B cell (primary cell): ENCODE results near the gene LRIT1. TPM values are rescaled to one million over a fixed set of nuclear protein-coding genes. Genes with fewer than 3 reads are reported as not detected.

Source experiments
- ATAC-seq: fragments of 200-7000 bp; cut with Tn5 transposase; one replicate; pipeline ENCODE4 v1.10.0; 2021; ENCODE audit warnings: low read depth, mild to moderate bottlenecking, moderate number of reproducible peaks, moderate library complexity
- CTCF ChIA-PET: fragments of 350-600 bp; sonication (Branson Sonifier 250); formaldehyde crosslinking; loops from one replicate; lab custom pipeline; 2021; ENCODE audit warnings: antibody characterized with exemption, inconsistent platforms; lab: Charles Lee
- POLR2A ChIA-PET: fragments of 350-600 bp; sonication (Branson Sonifier 250); formaldehyde crosslinking; loops from one replicate; lab custom pipeline; 2021; ENCODE audit warnings: antibody characterized with exemption; lab: Charles Lee
- DNase-seq: peaks from one replicate; pipeline ENCODE4 v3.0.0; 2013
- H2AFZ ChIP-seq: 2 replicates; pipeline ENCODE4 v1.6.1; 2012; ENCODE audit warnings: mild to moderate bottlenecking, low read depth, low read length; ENCODE audit not compliant: insufficient read depth, poor library complexity, severe bottlenecking
- H3K27ac ChIP-seq, 2 donors: 1 replicate in 1 of 2; 2 replicates in 1 of 2; pipeline ENCODE4 v1.5.1; 2012 to 2013; ENCODE audit warnings: low read length in 2 of 2, mild to moderate bottlenecking in 2 of 2, moderate library complexity in 1 of 2
- H3K27me3 ChIP-seq, 4 experiments: fragments of 200-600 bp in 1 of 4; sonication (generic) in 1 of 4; replicated peaks in 1 of 4; 1 replicate in 2 of 4; 2 replicates in 2 of 4; pipeline versions ENCODE4 v1.6.1 to v1.7.0; 2013 to 2016; ENCODE audit warnings: low read length in 3 of 4, mild to moderate bottlenecking in 2 of 4, mixed read lengths in 1 of 4, moderate library complexity in 1 of 4; ENCODE audit not compliant: insufficient read depth in 4 of 4, control insufficient read depth in 3 of 4; ENCODE audit errors: control extremely low read depth in 1 of 4
- H3K36me3 ChIP-seq, 2 experiments: replicated peaks in 1 of 2; 1 replicate in 1 of 2; 2 replicates in 1 of 2; pipeline versions ENCODE4 v1.6.1 to v1.7.1; 2013; ENCODE audit warnings: low read length in 1 of 2; ENCODE audit not compliant: insufficient read depth in 2 of 2, control insufficient read depth in 1 of 2; ENCODE audit errors: control extremely low read depth in 1 of 2, extremely low read depth in 1 of 2
- H3K4me1 ChIP-seq, 2 donors: fragments of 200-600 bp in 1 of 2; sonication (generic) in 1 of 2; 1 replicate in 1 of 2; 2 replicates in 1 of 2; pipeline versions ENCODE4 v1.5.1 to v1.6.1; 2013 to 2017; ENCODE audit warnings: low read length in 2 of 2; ENCODE audit not compliant: control insufficient read depth in 2 of 2, insufficient read depth in 2 of 2
- H3K4me2 ChIP-seq: replicated peaks from 2 replicates; pipeline ENCODE3; 2012; ENCODE audit warnings: mild to moderate bottlenecking, low read depth, low read length; ENCODE audit not compliant: poor library complexity, severe bottlenecking
- H3K4me3 ChIP-seq, 5 experiments: fragments of 200-600 bp in 1 of 5; sonication (generic) in 1 of 5; 1 replicate in 3 of 5; 2 replicates in 2 of 5; pipeline versions ENCODE4 v1.5.1 to v1.7.0; 2011 to 2016; ENCODE audit warnings: low read length in 4 of 5, mild to moderate bottlenecking in 4 of 5, low read depth in 2 of 5, control low read depth in 1 of 5, moderate library complexity in 1 of 5; ENCODE audit not compliant: insufficient read depth in 1 of 5; ENCODE audit errors: control extremely low read depth in 1 of 5, extremely low read depth in 1 of 5
- H3K79me2 ChIP-seq: fragments of 200-600 bp; sonication (generic); one replicate; pipeline ENCODE4 v1.6.0; 2016; ENCODE audit warnings: low read length; ENCODE audit not compliant: control insufficient read depth, insufficient read depth
- H3K9ac ChIP-seq: fragments of 200-600 bp; sonication (generic); 2 replicates; pipeline ENCODE4 v1.6.1; 2017; ENCODE audit warnings: mild to moderate bottlenecking, low read length, moderate library complexity
- H3K9me3 ChIP-seq, 3 donors: one replicate each; pipeline versions ENCODE4 v1.6.1 to v1.7.1; 2013; ENCODE audit warnings: low read length in 2 of 3; ENCODE audit not compliant: control insufficient read depth in 2 of 3, insufficient read depth in 1 of 3; ENCODE audit errors: control extremely low read depth in 1 of 3
- H4K20me1 ChIP-seq: 2 replicates; pipeline ENCODE4 v1.6.0; 2012; ENCODE audit warnings: mild to moderate bottlenecking, low read length; ENCODE audit not compliant: insufficient read depth, control insufficient read depth, poor library complexity, severe bottlenecking
- H3K27ac Mint-ChIP-seq: one replicate; pipeline ENCODE4 v1.8.0; 2021; ENCODE audit warnings: mixed read lengths
- H3K27me3 Mint-ChIP-seq: one replicate; pipeline ENCODE4 v1.8.0; 2021; ENCODE audit warnings: mixed read lengths
- H3K4me1 Mint-ChIP-seq: one replicate; pipeline ENCODE4 v1.8.0; 2021; ENCODE audit warnings: mixed read lengths
- H3K4me3 Mint-ChIP-seq: one replicate; pipeline ENCODE4 v1.8.0; 2021; ENCODE audit warnings: mixed read lengths
- H3K9me3 Mint-ChIP-seq: one replicate; pipeline ENCODE4 v1.8.0; 2022; ENCODE audit warnings: mixed read lengths; ENCODE audit not compliant: insufficient read depth
- CTCF ChIP-seq: fragments of 200-600 bp; IDR thresholded peaks from one replicate; pipeline ENCODE4 v1.8.0; 2022; ENCODE audit warnings: antibody characterized with exemption, mild to moderate bottlenecking
- EZH2 ChIP-seq: IDR thresholded peaks from 2 replicates; pipeline ENCODE4 v1.6.1; 2012; ENCODE audit warnings: borderline replicate concordance, low read depth, mild to moderate bottlenecking, moderate library complexity, low read length; ENCODE audit not compliant: insufficient read depth, poor library complexity, severe bottlenecking
- WGBS: methylation state at CpG from one replicate; pipeline ENCODE4 v1.1.5; 2013; ENCODE audit warnings: missing lambda C conversion rate; ENCODE audit not compliant: insufficient coverage; 5-methylcytosine and 5-hydroxymethylcytosine counted together
- intact Hi-C: fragments of 100-400 bp; cut with micrococcal nuclease; formaldehyde crosslinking; loops from one replicate; pipeline ENCODE4 v1.10.0; 2022
- polyA plus RNA-seq: library from polyadenylated mRNA; depleted of rRNA; stranded (reverse); fragments of >200 nt; gene quantifications from 2 replicates; pipeline ENCODE4 v1.2.3, GENCODE V29; 2012
- total RNA-seq, 2 donors: library from RNA; stranded (reverse); fragments of 120-200 nt in 1 of 2; gene quantifications; 1 replicate in 1 of 2; 2 replicates in 1 of 2; pipeline versions ENCODE4 v1.2.3 to v1.2.4, GENCODE V29; 2013 to 2022

The LRIT1 gene
- total and polyA plus RNA-seq, 2 donors (not counting 1 experiment from before 2014, with no cell fraction given), result not detected

GRCh38 chr10:84230359-84230758 lies 11.0 kb downstream of the LRIT1 start:
- Histone ChIP-seq H3K27me3 (peaks cover 0 to 15% (median 0%) of the 10 kb centered on the region in 4 experiments), H3K27ac (no peak overlapping the region), H3K36me3 (no peaks in the 10 kb centered on the region), H3K9me3 (no peaks in the 10 kb centered on the region), H4K20me1 (no peaks in the 10 kb centered on the region), H3K4me3 (no peak overlapping the region), H3K4me2 (no peak overlapping the region), H2AFZ (no peak overlapping the region), H3K79me2 (no peaks in the 10 kb centered on the region), H3K4me1 (no peaks in the 10 kb centered on the region), H3K9ac (no peak overlapping the region)
- intact Hi-C loops, result no loop called here
- ChIA-PET CTCF (no interaction called here), POLR2A (no interaction called here)
- Mint-ChIP-seq H3K4me1 (no peaks in the 10 kb centered on the region), H3K27me3 (peaks cover 24% of the 10 kb centered on the region), H3K9me3 (no peaks in the 10 kb centered on the region), H3K4me3 (no peak overlapping the region), H3K27ac (no peak overlapping the region)
- no peak for TF ChIP-seq CTCF
- no peak for TF ChIP-seq EZH2
- ATAC-seq (no peak), DNase-seq (no peak)
- 89% methylated on average over 1 of the region's 1 CpG for WGBS

- H3K27me3 ChIP-seq, result peaks cover 0 to 14% (median 1%) of the 10 kb centered on the region in 4 experiments
- no peaks in the 10 kb centered on the region for H4K20me1 ChIP-seq
- H3K4me1 Mint-ChIP-seq, result no peaks in the 10 kb centered on the region
- H3K79me2 ChIP-seq, result no peaks in the 10 kb centered on the region
- H3K4me2 ChIP-seq, result no peak overlapping the region
- H3K27me3 Mint-ChIP-seq, result peaks cover 28% of the 10 kb centered on the region
- no peak overlapping the region for H3K4me3 Mint-ChIP-seq
- ATAC-seq, result no peak
- H3K9me3 ChIP-seq, result no peaks in the 10 kb centered on the region
- intact Hi-C loops, result no loop called here
- no peak overlapping the region for H3K4me3 ChIP-seq
- H3K36me3 ChIP-seq, result no peaks in the 10 kb centered on the region
- 77% methylated on average over 3 of the region's 4 CpGs for WGBS
- TF ChIP-seq CTCF (no peak), EZH2 (no peak)
- DNase-seq, result no peak
- H3K9ac ChIP-seq, result no peak overlapping the region
- no peak overlapping the region for H3K27ac Mint-ChIP-seq
- ChIA-PET CTCF (no interaction called here), POLR2A (no interaction called here)
- no peaks in the 10 kb centered on the region for H3K9me3 Mint-ChIP-seq
- H3K27ac ChIP-seq, result no peak overlapping the region
- H3K4me1 ChIP-seq, result no peaks in the 10 kb centered on the region
- no peak overlapping the region for H2AFZ ChIP-seq
Measured at GRCh38 chr10:84227810-84228209, 13.5 kb downstream of the LRIT1 start.
